IMR-90 (cell line): ENCODE data around the gene ITPKC. TPM values are rescaled to one million over a fixed set of nuclear protein-coding genes. Genes with fewer than 3 reads are reported as not detected.

Experiments used
- ATAC-seq: fragments of 200-7000 bp; cut with Tn5 transposase; 2 replicates; pipeline ENCODE4 v1.9.1; 2020; ENCODE audit warnings: low read depth, mild to moderate bottlenecking, moderate library complexity
- BruUV-seq: library from RNA; stranded (reverse); fragments of 400-500 nt; replicated peaks from 2 replicates; lab custom pipeline; 2021; lab: Mats Ljungman, UMichigan
- CTCF ChIA-PET: fragments of 300-600 bp; formaldehyde crosslinking; extraction: SDS; loops from one replicate; lab custom pipeline; 2021; ENCODE audit warnings: antibody characterized with exemption; lab: Yijun Ruan, JAX
- POLR2A ChIA-PET: fragments of 300-600 bp; sonication (Branson Sonifier 250); formaldehyde crosslinking; loops from one replicate; lab custom pipeline; 2022; ENCODE audit warnings: antibody characterized with exemption; ENCODE audit not compliant: unreplicated experiment; lab: Charles Lee
- DNase-seq: peaks from one replicate; pipeline ENCODE4 v3.0.0; 2013
- H2AFZ ChIP-seq: replicated peaks from 2 replicates; pipeline ENCODE3; 2013; ENCODE audit warnings: low read length, mild to moderate bottlenecking; ENCODE audit not compliant: poor library complexity
- H2AK5ac ChIP-seq: 2 replicates; pipeline ENCODE4 v1.6.1; 2013; ENCODE audit warnings: low read depth, low read length, inconsistent platforms
- H2AK9ac ChIP-seq: replicated peaks from 2 replicates; pipeline ENCODE3; 2013; ENCODE audit warnings: mild to moderate bottlenecking, low read depth, low read length, moderate library complexity; ENCODE audit not compliant: poor library complexity
- H2BK120ac ChIP-seq: 2 replicates; pipeline ENCODE4 v1.6.1; 2013; ENCODE audit warnings: low read depth, low read length, inconsistent platforms
- H2BK15ac ChIP-seq: 3 replicates; pipeline ENCODE4 v1.6.1; 2013; ENCODE audit warnings: low read depth, low read length, inconsistent platforms
- H2BK20ac ChIP-seq: 2 replicates; pipeline ENCODE4 v1.6.1; 2013; ENCODE audit warnings: low read depth, mild to moderate bottlenecking, inconsistent platforms, low read length, moderate library complexity
- H2BK5ac ChIP-seq: 2 replicates; pipeline ENCODE4 v1.6.1; 2013; ENCODE audit warnings: mild to moderate bottlenecking, low read depth, low read length, inconsistent platforms; ENCODE audit not compliant: poor library complexity, severe bottlenecking
- H3K14ac ChIP-seq: replicated peaks from 2 replicates; pipeline ENCODE4 v1.6.1; 2013; ENCODE audit warnings: low read depth, low read length, inconsistent platforms
- H3K18ac ChIP-seq: 2 replicates; pipeline ENCODE4 v1.6.1; 2013; ENCODE audit warnings: low read depth, low read length, control low read depth
- H3K23ac ChIP-seq: 2 replicates; pipeline ENCODE4 v1.6.1; 2013; ENCODE audit warnings: low read depth, low read length, inconsistent platforms
- H3K27ac ChIP-seq: 2 replicates; pipeline ENCODE4 v1.5.1; 2013; ENCODE audit warnings: mild to moderate bottlenecking, control low read depth, low read length; ENCODE audit not compliant: insufficient read depth
- H3K27me3 ChIP-seq: 2 replicates; pipeline ENCODE4 v1.6.1; 2013; ENCODE audit warnings: low read length; ENCODE audit not compliant: control insufficient read depth, insufficient read depth
- H3K36me3 ChIP-seq: 2 replicates; pipeline ENCODE4 v1.6.1; 2013; ENCODE audit warnings: low read length, mixed read lengths; ENCODE audit not compliant: control insufficient read depth, insufficient read depth
- H3K4ac ChIP-seq: 2 replicates; pipeline ENCODE4 v1.6.1; 2013; ENCODE audit warnings: low read depth, low read length, inconsistent platforms
- H3K4me1 ChIP-seq: 2 replicates; pipeline ENCODE4 v1.6.1; 2013; ENCODE audit warnings: low read length, mixed read lengths; ENCODE audit not compliant: control insufficient read depth, insufficient read depth
- H3K4me2 ChIP-seq: 2 replicates; pipeline ENCODE4 v1.6.1; 2013; ENCODE audit warnings: low read depth, mild to moderate bottlenecking, control low read depth, low read length, moderate library complexity
- H3K4me3 ChIP-seq: 2 replicates; pipeline ENCODE4 v1.5.1; 2013; ENCODE audit warnings: low read depth, mild to moderate bottlenecking, control low read depth, low read length, moderate library complexity; ENCODE audit not compliant: insufficient read depth
- H3K56ac ChIP-seq: 2 replicates; pipeline ENCODE4 v1.6.1; 2013; ENCODE audit warnings: low read length, inconsistent platforms; ENCODE audit not compliant: insufficient read depth; ENCODE audit errors: extremely low read depth
- H3K79me1 ChIP-seq, 2 experiments: 2 replicates each; pipeline ENCODE4 v1.6.1; 2013; ENCODE audit warnings: low read length in 2 of 2, inconsistent platforms in 1 of 2, low read depth in 1 of 2
- H3K9ac ChIP-seq: 2 replicates; pipeline ENCODE4 v1.6.1; 2013; ENCODE audit warnings: low read depth, low read length, control low read depth
- H3K9me1 ChIP-seq: 2 replicates; pipeline ENCODE4 v1.6.1; 2013; ENCODE audit warnings: low read length, inconsistent platforms; ENCODE audit not compliant: insufficient read depth
- H3K9me3 ChIP-seq: 2 replicates; pipeline ENCODE4 v1.6.1; 2013; ENCODE audit warnings: low read length; ENCODE audit not compliant: control insufficient read depth, insufficient read depth
- H4K20me1 ChIP-seq: 2 replicates; pipeline ENCODE4 v1.6.1; 2013; ENCODE audit warnings: low read length, inconsistent platforms; ENCODE audit not compliant: insufficient read depth
- H4K5ac ChIP-seq: 2 replicates; pipeline ENCODE4 v1.6.1; 2013; ENCODE audit warnings: mild to moderate bottlenecking, low read depth, low read length, control low read depth
- H4K8ac ChIP-seq, 2 experiments: 2 replicates each; pipeline ENCODE4 v1.6.1; 2013; ENCODE audit warnings: low read depth in 2 of 2, low read length in 2 of 2, control low read depth in 1 of 2, inconsistent platforms in 1 of 2
- H4K91ac ChIP-seq: 2 replicates; pipeline ENCODE4 v1.6.1; 2013; ENCODE audit warnings: low read depth, low read length, inconsistent platforms; ENCODE audit not compliant: insufficient read depth
- BHLHE40 ChIP-seq: fragments of 150-350 bp; IDR thresholded peaks from 2 replicates; pipeline ENCODE4 v1.6.1; 2016; ENCODE audit warnings: mild to moderate bottlenecking, low read depth, low read length
- CEBPB ChIP-seq: IDR thresholded peaks from 2 replicates; pipeline ENCODE4 v1.6.1; 2012; ENCODE audit warnings: low read depth, low read length, improper control_type of control experiment
- CHD1 ChIP-seq: IDR thresholded peaks from 2 replicates; pipeline ENCODE4 v1.6.1; 2012; ENCODE audit warnings: low read depth, low read length, improper control_type of control experiment
- FOS ChIP-seq: fragments of 150-350 bp; IDR thresholded peaks from 2 replicates; pipeline ENCODE4 v1.6.1; 2016; ENCODE audit warnings: low read depth, low read length
- MAFK ChIP-seq: IDR thresholded peaks from 2 replicates; pipeline ENCODE4 v1.6.1; 2012; ENCODE audit warnings: low read depth, low read length, improper control_type of control experiment
- NFE2L2 ChIP-seq: fragments of 150-350 bp; IDR thresholded peaks from 2 replicates; pipeline ENCODE4 v1.6.1; 2016; ENCODE audit warnings: low read depth, mild to moderate bottlenecking, low read length
- POLR2A ChIP-seq: IDR thresholded peaks from 2 replicates; pipeline ENCODE4 v1.6.1; 2012; ENCODE audit warnings: mild to moderate bottlenecking, low read depth, low read length
- RAD21 ChIP-seq: IDR thresholded peaks from 2 replicates; pipeline ENCODE4 v1.6.1; 2012; ENCODE audit warnings: low read length, improper control_type of control experiment
- RFX5 ChIP-seq: IDR thresholded peaks from 2 replicates; pipeline ENCODE4 v1.8.0; 2012; ENCODE audit warnings: low read depth, mild to moderate bottlenecking, low read length, moderate library complexity
- SMC3 ChIP-seq: fragments of 150-350 bp; IDR thresholded peaks from 2 replicates; pipeline ENCODE4 v1.6.1; 2016; ENCODE audit warnings: low read depth, mild to moderate bottlenecking, antibody characterized with exemption, low read length, moderate library complexity
- WGBS, 2 experiments: methylation state at CpG; one replicate each; pipeline versions ENCODE4 v1.1.5 to v1.1.7; 2013; ENCODE audit warnings: missing lambda C conversion rate in 2 of 2; ENCODE audit not compliant: insufficient read length in 1 of 2; ENCODE audit errors: extremely low coverage in 2 of 2; 5-methylcytosine and 5-hydroxymethylcytosine counted together
- dilution Hi-C: fragments of 300-500 bp; cut with HindIII; formaldehyde crosslinking; loops from one replicate; pipeline ENCODE4 v1.14.3; 2018; ENCODE audit warnings: low sequenced_read_pairs; ENCODE audit not compliant: unreplicated experiment
- in situ Hi-C: fragments of 300-500 bp; cut with MboI; formaldehyde crosslinking; loops from 3 replicates; pipeline ENCODE4 v1.14.3; 2019; ENCODE audit warnings: low sequenced_read_pairs, inconsistent platforms, mixed read lengths
- intact Hi-C: fragments of 100-400 bp; cut with micrococcal nuclease; formaldehyde crosslinking; loops from 2 replicates; pipeline ENCODE4 v1.10.0; 2022
- polyA plus RNA-seq, 3 experiments: library from polyadenylated mRNA; depleted of rRNA; stranded (reverse); fragments of >200 nt; gene quantifications; 2 replicates each; pipeline ENCODE4 v1.2.3, GENCODE V29; 2012; ENCODE audit warnings: low replicate concordance in 1 of 3
- total RNA-seq: library from RNA; depleted of rRNA; stranded (reverse); fragments of >200 nt; gene quantifications from 2 replicates; pipeline ENCODE4 v1.2.3, GENCODE V29; 2012
- TF ChIP-seq, protein P1 (sequence below): fragments of 150-350 bp; IDR thresholded peaks from 2 replicates; pipeline ENCODE4 v1.6.1; 2017; ENCODE audit warnings: mild to moderate bottlenecking, antibody characterized with exemption, low read length, low read depth
- TF ChIP-seq, protein P2 (sequence below): fragments of 150-350 bp; IDR thresholded peaks from 2 replicates; pipeline ENCODE4 v1.6.1; 2016; ENCODE audit warnings: low read depth, mild to moderate bottlenecking, low read length, moderate library complexity, borderline replicate concordance
- TF ChIP-seq, protein P3 (sequence below): conservative IDR thresholded peaks from 2 replicates; pipeline ENCODE4 v1.5.1; 2012; ENCODE audit warnings: mild to moderate bottlenecking, low read depth, low read length, improper control_type of control experiment

The ITPKC gene
- total and polyA plus RNA-seq, 2 of the 4 experiments (the other 2 are of a cell fraction): 7.7 to 9.4 TPM

DNA sequence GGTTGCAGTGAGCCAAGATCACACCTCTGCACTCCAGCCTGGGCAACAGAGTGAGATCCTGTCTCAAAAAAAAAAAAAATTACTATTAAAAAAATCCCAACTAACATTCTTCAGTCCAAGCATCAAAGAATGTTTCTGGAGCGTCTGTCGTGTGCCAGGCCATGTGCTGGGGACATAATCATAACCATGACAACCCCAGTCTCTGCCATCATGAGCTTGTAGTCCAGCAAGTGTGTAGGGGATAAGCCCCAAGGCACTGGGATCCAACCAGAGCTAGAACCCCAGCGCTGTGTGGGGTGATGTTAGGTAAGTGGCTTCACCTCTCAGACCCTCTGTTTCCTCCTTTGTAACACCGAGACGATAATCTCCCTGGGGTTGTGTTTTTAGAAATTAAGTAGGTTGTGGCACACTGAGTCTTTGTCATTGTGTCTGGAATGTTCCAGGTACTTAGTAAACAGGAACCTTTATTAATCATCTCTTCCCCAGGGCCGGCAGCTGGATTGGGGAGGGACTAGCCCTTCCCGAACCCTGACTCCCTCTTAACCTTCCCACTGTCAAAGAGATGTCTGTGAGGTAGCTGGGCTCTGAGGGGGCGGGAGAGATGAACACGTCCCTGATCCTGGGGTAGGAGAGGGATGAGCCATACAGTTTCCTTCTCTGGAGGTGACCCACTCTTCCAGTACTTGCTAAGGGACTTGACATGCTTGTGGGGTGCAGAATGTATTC, 5.2 kb downstream of the ITPKC start:
- CTCF ChIA-PET: no interaction called here
- H3K27ac ChIP-seq: 0 out of 2 replicates have a peak overlapping the region, but pooled peaks have one; percentile 9
- H3K23ac ChIP-seq: peak overlapping the region; percentile 59
- no peak overlapping the region for H4K91ac ChIP-seq
- POLR2A ChIA-PET: interaction anchor here (0.5 to 0.6 kb wide), 2 partner anchors 28 to 31 kb away, joined by 3 to 4 read pairs; no protein-coding TSS in a partner anchor
- H4K5ac ChIP-seq: no peak overlapping the region
- H4K8ac ChIP-seq: no peak overlapping the region
- no peaks in the 10 kb centered on the region for H3K27me3 ChIP-seq
- H2AK9ac ChIP-seq: peak overlapping the region; percentile 16
- H3K14ac ChIP-seq: 0 out of 2 replicates have a peak overlapping the region, but pooled peaks have one; percentile 19
- H3K18ac ChIP-seq: no peak overlapping the region
- TF ChIP-seq, protein P1, sequence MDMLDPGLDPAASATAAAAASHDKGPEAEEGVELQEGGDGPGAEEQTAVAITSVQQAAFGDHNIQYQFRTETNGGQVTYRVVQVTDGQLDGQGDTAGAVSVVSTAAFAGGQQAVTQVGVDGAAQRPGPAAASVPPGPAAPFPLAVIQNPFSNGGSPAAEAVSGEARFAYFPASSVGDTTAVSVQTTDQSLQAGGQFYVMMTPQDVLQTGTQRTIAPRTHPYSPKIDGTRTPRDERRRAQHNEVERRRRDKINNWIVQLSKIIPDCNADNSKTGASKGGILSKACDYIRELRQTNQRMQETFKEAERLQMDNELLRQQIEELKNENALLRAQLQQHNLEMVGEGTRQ: no peak
- TF ChIP-seq CHD1 (no peak), SMC3 (no peak), FOS (no peak), RFX5 (no peak), CEBPB (no peak), POLR2A (no peak), NFE2L2 (no peak), RAD21 (no peak), BHLHE40 (no peak), MAFK (no peak)
- TF ChIP-seq, protein P2, sequence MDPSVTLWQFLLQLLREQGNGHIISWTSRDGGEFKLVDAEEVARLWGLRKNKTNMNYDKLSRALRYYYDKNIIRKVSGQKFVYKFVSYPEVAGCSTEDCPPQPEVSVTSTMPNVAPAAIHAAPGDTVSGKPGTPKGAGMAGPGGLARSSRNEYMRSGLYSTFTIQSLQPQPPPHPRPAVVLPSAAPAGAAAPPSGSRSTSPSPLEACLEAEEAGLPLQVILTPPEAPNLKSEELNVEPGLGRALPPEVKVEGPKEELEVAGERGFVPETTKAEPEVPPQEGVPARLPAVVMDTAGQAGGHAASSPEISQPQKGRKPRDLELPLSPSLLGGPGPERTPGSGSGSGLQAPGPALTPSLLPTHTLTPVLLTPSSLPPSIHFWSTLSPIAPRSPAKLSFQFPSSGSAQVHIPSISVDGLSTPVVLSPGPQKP: no peak
- TF ChIP-seq, protein P3, sequence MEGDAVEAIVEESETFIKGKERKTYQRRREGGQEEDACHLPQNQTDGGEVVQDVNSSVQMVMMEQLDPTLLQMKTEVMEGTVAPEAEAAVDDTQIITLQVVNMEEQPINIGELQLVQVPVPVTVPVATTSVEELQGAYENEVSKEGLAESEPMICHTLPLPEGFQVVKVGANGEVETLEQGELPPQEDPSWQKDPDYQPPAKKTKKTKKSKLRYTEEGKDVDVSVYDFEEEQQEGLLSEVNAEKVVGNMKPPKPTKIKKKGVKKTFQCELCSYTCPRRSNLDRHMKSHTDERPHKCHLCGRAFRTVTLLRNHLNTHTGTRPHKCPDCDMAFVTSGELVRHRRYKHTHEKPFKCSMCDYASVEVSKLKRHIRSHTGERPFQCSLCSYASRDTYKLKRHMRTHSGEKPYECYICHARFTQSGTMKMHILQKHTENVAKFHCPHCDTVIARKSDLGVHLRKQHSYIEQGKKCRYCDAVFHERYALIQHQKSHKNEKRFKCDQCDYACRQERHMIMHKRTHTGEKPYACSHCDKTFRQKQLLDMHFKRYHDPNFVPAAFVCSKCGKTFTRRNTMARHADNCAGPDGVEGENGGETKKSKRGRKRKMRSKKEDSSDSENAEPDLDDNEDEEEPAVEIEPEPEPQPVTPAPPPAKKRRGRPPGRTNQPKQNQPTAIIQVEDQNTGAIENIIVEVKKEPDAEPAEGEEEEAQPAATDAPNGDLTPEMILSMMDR: no peak
- H3K4me1 ChIP-seq: peaks cover 9% of the 10 kb centered on the region
- H3K9ac ChIP-seq: no peak overlapping the region
- dilution Hi-C loops (no loop called here), in situ Hi-C loops (no loop called here), intact Hi-C loops (no loop called here)
- no peak overlapping the region for H2AFZ ChIP-seq
- ATAC-seq (no peak), DNase-seq (peak; percentile 41)
- no peak overlapping the region for H3K4me3 ChIP-seq
- no peak overlapping the region for H2BK120ac ChIP-seq
- no peak overlapping the region for H2BK5ac ChIP-seq
- peaks cover 20% of the 10 kb centered on the region; the same call in 1 of the 2 replicates for H3K9me1 ChIP-seq
- no peak overlapping the region for H2BK20ac ChIP-seq
- no CpG with 5 or more reads among the region's 9 CpGs for WGBS, 2 experiments
- no TSS peak for BruUV-seq
- H3K36me3 ChIP-seq: peaks cover 31% of the 10 kb centered on the region
- H3K9me3 ChIP-seq: no peaks in the 10 kb centered on the region
- no peak overlapping the region for H3K4ac ChIP-seq
- no peak overlapping the region for H3K56ac ChIP-seq
- H3K79me1 ChIP-seq: peaks cover 28 to 86% of the 10 kb centered on the region in 2 experiments
- H3K4me2 ChIP-seq: peak overlapping the region; percentile 5
- H4K20me1 ChIP-seq: peaks cover 13% of the 10 kb centered on the region; the same call in 1 of the 2 replicates
- no peak overlapping the region for H2BK15ac ChIP-seq
- 0 out of 2 replicates have a peak overlapping the region, but pooled peaks have one; percentile 35 for H2AK5ac ChIP-seq
